HFFc6 (cell line): ENCODE data around the gene ERBB4. TPM values are rescaled to one million over a fixed set of nuclear protein-coding genes. Genes with fewer than 3 reads are reported as not detected.

ENCODE experiments used
- DNase-seq: peaks from one replicate; pipeline ENCODE4 v3.0.0-alpha.2; 2018
- H3K27ac Mint-ChIP-seq: 2 replicates; pipeline ENCODE4 v1.8.0; 2020; ENCODE audit warnings: mild to moderate bottlenecking, mixed read lengths
- H3K27me3 Mint-ChIP-seq: 2 replicates; pipeline ENCODE4 v1.8.0; 2021; ENCODE audit warnings: mild to moderate bottlenecking, moderate library complexity, mixed read lengths; ENCODE audit not compliant: insufficient read depth
- H3K36me3 Mint-ChIP-seq: 2 replicates; pipeline ENCODE4 v1.8.0; 2021; ENCODE audit warnings: low read depth, mixed read lengths
- H3K4me1 Mint-ChIP-seq: 2 replicates; pipeline ENCODE4 v1.8.0; 2020; ENCODE audit warnings: low read depth, mixed read lengths
- H3K4me3 Mint-ChIP-seq: 2 replicates; pipeline ENCODE4 v1.8.0; 2020; ENCODE audit warnings: mild to moderate bottlenecking, moderate library complexity, mixed read lengths
- H3K9me3 Mint-ChIP-seq: 2 replicates; pipeline ENCODE4 v1.8.0; 2020; ENCODE audit warnings: mild to moderate bottlenecking, mixed read lengths
- CTCF ChIP-seq: fragments of 200-600 bp; sonication (generic); IDR thresholded peaks from 2 replicates; pipeline ENCODE4 v1.5.0; 2021; ENCODE audit warnings: antibody characterized with exemption, mild to moderate bottlenecking
- total RNA-seq, 6 experiments: library from RNA; stranded (reverse); fragmentation: NEBNext Ultra II Directional; extraction: Animal tissue kit (Norgen Biotek cat#: 25700); gene quantifications; 2 replicates in 1 of 6; 3 replicates in 5 of 6; pipeline ENCODE4 v1.2.3, GENCODE V29; 2021

The ERBB4 gene
- total RNA-seq, 6 experiments from 2014 or later, result not detected

GRCh38 chr2:212343167-212343566 is 195.4 kb downstream of the ERBB4 start:
- Mint-ChIP-seq H3K27ac (no peak overlapping the region), H3K4me3 (no peak overlapping the region), H3K36me3 (no peaks in the 10 kb centered on the region), H3K27me3 (no peaks in the 10 kb centered on the region), H3K9me3 (no peaks in the 10 kb centered on the region), H3K4me1 (no peaks in the 10 kb centered on the region)
- no peak for DNase-seq
- no peak for TF ChIP-seq CTCF

GRCh38 chr2:212337486-212338343 is 200.9 kb downstream of the ERBB4 start:
- Mint-ChIP-seq H3K27ac (no peak overlapping the region), H3K27me3 (no peaks in the 10 kb centered on the region), H3K4me3 (no peak overlapping the region), H3K9me3 (no peaks in the 10 kb centered on the region; the same call in 1 of the 2 replicates), H3K36me3 (no peaks in the 10 kb centered on the region), H3K4me1 (peaks cover 14% of the 10 kb centered on the region; the same call in 1 of the 2 replicates)
- DNase-seq, result no peak
- TF ChIP-seq CTCF, result no peak

- Mint-ChIP-seq H3K27ac (no peak overlapping the region), H3K9me3 (no peaks in the 10 kb centered on the region; the same call in 1 of the 2 replicates), H3K36me3 (no peaks in the 10 kb centered on the region), H3K27me3 (no peaks in the 10 kb centered on the region), H3K4me1 (peaks cover 14% of the 10 kb centered on the region; the same call in 1 of the 2 replicates), H3K4me3 (no peak overlapping the region)
- no peak for TF ChIP-seq CTCF
- no peak for DNase-seq
These were observed 201.6 kb downstream of the ERBB4 start for GRCh38 chr2:212337036-212337435.

- Mint-ChIP-seq H3K36me3 (no peaks in the 10 kb centered on the region), H3K4me3 (no peak overlapping the region), H3K9me3 (no peaks in the 10 kb centered on the region), H3K4me1 (no peaks in the 10 kb centered on the region), H3K27ac (no peak overlapping the region), H3K27me3 (no peaks in the 10 kb centered on the region)
- no peak for TF ChIP-seq CTCF
- DNase-seq, result no peak
These were observed 208.3 kb downstream of the ERBB4 start for GRCh38 chr2:212330263-212330662.

GRCh38 chr2:212328712-212329496 is 209.7 kb downstream of the ERBB4 start:
- Mint-ChIP-seq H3K4me1 (no peaks in the 10 kb centered on the region; the same call in 1 of the 2 replicates), H3K4me3 (no peak overlapping the region), H3K27me3 (no peaks in the 10 kb centered on the region), H3K36me3 (no peaks in the 10 kb centered on the region), H3K9me3 (no peaks in the 10 kb centered on the region; the same call in 1 of the 2 replicates), H3K27ac (no peak overlapping the region)
- DNase-seq, result no peak
- no peak for TF ChIP-seq CTCF
